Activated naive CD4-positive, alpha-beta T cell treated with anti-CD3 and anti-CD28 coated beads, Interleukin-2, amount 10 ng/mL, durations not matched to agents 7 days and 5 days (primary cell): ENCODE results near the gene BCAS3.
"Not testable (repeated sequence)": the region's sequence is repeated elsewhere in the genome, so short reads cannot be mapped to it uniquely, and the experiment has no call there.

Experiments used
- CTCF ChIA-PET: fragments of 350-600 bp; sonication (Branson Sonifier 250); formaldehyde crosslinking; loops from one replicate; lab custom pipeline; 2021; ENCODE audit warnings: antibody characterized with exemption; lab: Charles Lee
- DNase-seq: peaks from one replicate; pipeline ENCODE4 v3.0.0-alpha.2; 2020
- H3K27ac Mint-ChIP-seq: one replicate; pipeline ENCODE4 v1.8.0; 2021; ENCODE audit warnings: mild to moderate bottlenecking, moderate library complexity, mixed read lengths
- H3K27me3 Mint-ChIP-seq: one replicate; pipeline ENCODE4 v1.8.0; 2021; ENCODE audit warnings: mild to moderate bottlenecking, mixed read lengths
- H3K36me3 Mint-ChIP-seq: one replicate; pipeline ENCODE4 v1.8.0; 2021; ENCODE audit warnings: mixed read lengths
- H3K4me1 Mint-ChIP-seq: one replicate; pipeline ENCODE4 v1.8.0; 2021; ENCODE audit warnings: mixed read lengths
- H3K4me3 Mint-ChIP-seq: one replicate; pipeline ENCODE4 v1.8.0; 2021; ENCODE audit warnings: mild to moderate bottlenecking, moderate library complexity, mixed read lengths
- H3K9me3 Mint-ChIP-seq: one replicate; pipeline ENCODE4 v1.8.0; 2021; ENCODE audit warnings: mixed read lengths

BCAS3 gene

GRCh38 chr17:60804831-60805230 lies 127.2 kb downstream of the BCAS3 start:
- Mint-ChIP-seq H3K36me3 (no peaks in the 10 kb centered on the region), H3K9me3 (no peaks in the 10 kb centered on the region), H3K27me3 (no peaks in the 10 kb centered on the region), H3K27ac (no peak overlapping the region), H3K4me1 (no peaks in the 10 kb centered on the region), H3K4me3 (no peak overlapping the region)
- CTCF ChIA-PET: no interaction called here
- DNase-seq: no peak

- no peak overlapping the region for H3K4me3 Mint-ChIP-seq
- no peak for DNase-seq
- H3K27me3 Mint-ChIP-seq: no peaks in the 10 kb centered on the region
- H3K36me3 Mint-ChIP-seq: no peaks in the 10 kb centered on the region
- H3K27ac Mint-ChIP-seq: no peak overlapping the region
- H3K4me1 Mint-ChIP-seq: no peaks in the 10 kb centered on the region
- CTCF ChIA-PET: no interaction called here
- no peaks in the 10 kb centered on the region for H3K9me3 Mint-ChIP-seq
Observed at GRCh38 chr17:60809421-60809820, 131.8 kb downstream of the BCAS3 start.

GRCh38 chr17:60814941-60815340 lies 137.3 kb downstream of the BCAS3 start:
- H3K27ac Mint-ChIP-seq, CTCF ChIA-PET, H3K4me1 Mint-ChIP-seq, H3K9me3 Mint-ChIP-seq, H3K27me3 Mint-ChIP-seq, H3K36me3 Mint-ChIP-seq, H3K4me3 Mint-ChIP-seq, DNase-seq: not testable (repeated sequence)

- Mint-ChIP-seq H3K27ac (no peak overlapping the region), H3K27me3 (no peaks in the 10 kb centered on the region), H3K36me3 (no peaks in the 10 kb centered on the region), H3K9me3 (no peaks in the 10 kb centered on the region), H3K4me3 (no peak overlapping the region), H3K4me1 (no peaks in the 10 kb centered on the region)
- no peak for DNase-seq
- CTCF ChIA-PET: no interaction called here
Observed at GRCh38 chr17:60817192-60817591, 139.5 kb downstream of the BCAS3 start.

GRCh38 chr17:60819447-60820130 lies 141.9 kb downstream of the BCAS3 start:
- Mint-ChIP-seq H3K27me3 (peaks cover 3% of the 10 kb centered on the region), H3K4me3 (no peak overlapping the region), H3K36me3 (no peaks in the 10 kb centered on the region), H3K27ac (no peak overlapping the region), H3K4me1 (no peaks in the 10 kb centered on the region), H3K9me3 (no peaks in the 10 kb centered on the region)
- no peak for DNase-seq
- CTCF ChIA-PET: no interaction called here

GRCh38 chr17:60823515-60823914 lies 145.9 kb downstream of the BCAS3 start:
- no peak for DNase-seq
- H3K9me3 Mint-ChIP-seq: no peaks in the 10 kb centered on the region
- CTCF ChIA-PET: no interaction called here
- H3K4me3 Mint-ChIP-seq: no peak overlapping the region
- H3K4me1 Mint-ChIP-seq: no peaks in the 10 kb centered on the region
- H3K36me3 Mint-ChIP-seq: no peaks in the 10 kb centered on the region
- H3K27ac Mint-ChIP-seq: no peak overlapping the region
- peaks cover 3% of the 10 kb centered on the region for H3K27me3 Mint-ChIP-seq

- no peaks in the 10 kb centered on the region for H3K36me3 Mint-ChIP-seq
- peaks cover 3% of the 10 kb centered on the region for H3K27me3 Mint-ChIP-seq
- no peaks in the 10 kb centered on the region for H3K9me3 Mint-ChIP-seq
- CTCF ChIA-PET: no interaction called here
- H3K27ac Mint-ChIP-seq: no peak overlapping the region
- no peak overlapping the region for H3K4me3 Mint-ChIP-seq
- H3K4me1 Mint-ChIP-seq: no peaks in the 10 kb centered on the region
- no peak for DNase-seq
Observed at GRCh38 chr17:60825351-60825750, 147.7 kb downstream of the BCAS3 start.

GRCh38 chr17:60827943-60828342 lies 150.3 kb downstream of the BCAS3 start:
- no peak for DNase-seq
- H3K36me3 Mint-ChIP-seq: no peaks in the 10 kb centered on the region
- H3K4me3 Mint-ChIP-seq: no peak overlapping the region
- peaks cover 3% of the 10 kb centered on the region for H3K27me3 Mint-ChIP-seq
- CTCF ChIA-PET: no interaction called here
- no peaks in the 10 kb centered on the region for H3K4me1 Mint-ChIP-seq
- no peak overlapping the region for H3K27ac Mint-ChIP-seq
- H3K9me3 Mint-ChIP-seq: no peaks in the 10 kb centered on the region

GRCh38 chr17:60832151-60832585 lies 154.5 kb downstream of the BCAS3 start:
- Mint-ChIP-seq H3K27me3 (no peaks in the 10 kb centered on the region), H3K4me3 (no peak overlapping the region), H3K36me3 (no peaks in the 10 kb centered on the region), H3K4me1 (no peaks in the 10 kb centered on the region), H3K9me3 (no peaks in the 10 kb centered on the region), H3K27ac (no peak overlapping the region)
- DNase-seq: no peak
- CTCF ChIA-PET: no interaction called here

GRCh38 chr17:60832631-60833030 lies 155.0 kb downstream of the BCAS3 start:
- CTCF ChIA-PET: no interaction called here
- no peak for DNase-seq
- H3K36me3 Mint-ChIP-seq: no peaks in the 10 kb centered on the region
- H3K4me3 Mint-ChIP-seq: no peak overlapping the region
- H3K4me1 Mint-ChIP-seq: no peaks in the 10 kb centered on the region
- H3K9me3 Mint-ChIP-seq: no peaks in the 10 kb centered on the region
- H3K27me3 Mint-ChIP-seq: no peaks in the 10 kb centered on the region
- no peak overlapping the region for H3K27ac Mint-ChIP-seq

GRCh38 chr17:60840456-60840855 lies 162.8 kb downstream of the BCAS3 start:
- Mint-ChIP-seq H3K4me1 (no peaks in the 10 kb centered on the region), H3K9me3 (no peaks in the 10 kb centered on the region), H3K4me3 (no peak overlapping the region), H3K27me3 (no peaks in the 10 kb centered on the region), H3K27ac (no peak overlapping the region), H3K36me3 (no peaks in the 10 kb centered on the region)
- CTCF ChIA-PET: no interaction called here
- DNase-seq: no peak

- Mint-ChIP-seq H3K36me3 (no peaks in the 10 kb centered on the region), H3K9me3 (no peaks in the 10 kb centered on the region), H3K27me3 (no peaks in the 10 kb centered on the region), H3K4me1 (no peaks in the 10 kb centered on the region), H3K4me3 (no peak overlapping the region), H3K27ac (no peak overlapping the region)
- CTCF ChIA-PET: no interaction called here
- DNase-seq: no peak
Observed at GRCh38 chr17:60845012-60845411, 167.4 kb downstream of the BCAS3 start.

- Mint-ChIP-seq H3K4me1 (no peaks in the 10 kb centered on the region), H3K36me3 (no peaks in the 10 kb centered on the region), H3K4me3 (no peak overlapping the region), H3K9me3 (no peaks in the 10 kb centered on the region), H3K27ac (no peak overlapping the region), H3K27me3 (no peaks in the 10 kb centered on the region)
- DNase-seq: no peak
- CTCF ChIA-PET: no interaction called here
Observed at GRCh38 chr17:60846175-60846574, 168.5 kb downstream of the BCAS3 start.

- no peaks in the 10 kb centered on the region for H3K27me3 Mint-ChIP-seq
- no peaks in the 10 kb centered on the region for H3K36me3 Mint-ChIP-seq
- H3K27ac Mint-ChIP-seq: no peak overlapping the region
- no peak overlapping the region for H3K4me3 Mint-ChIP-seq
- no peak for DNase-seq
- CTCF ChIA-PET: no interaction called here
- H3K9me3 Mint-ChIP-seq: no peaks in the 10 kb centered on the region
- H3K4me1 Mint-ChIP-seq: no peaks in the 10 kb centered on the region
Observed at GRCh38 chr17:60851181-60851580, 173.5 kb downstream of the BCAS3 start.

- Mint-ChIP-seq H3K9me3 (no peaks in the 10 kb centered on the region), H3K27me3 (no peaks in the 10 kb centered on the region), H3K27ac (no peak overlapping the region), H3K4me1 (no peaks in the 10 kb centered on the region), H3K4me3 (no peak overlapping the region), H3K36me3 (no peaks in the 10 kb centered on the region)
- CTCF ChIA-PET: no interaction called here
- no peak for DNase-seq
Observed at GRCh38 chr17:60857556-60858080, 180.0 kb downstream of the BCAS3 start.
